Endodermal cell (in vitro differentiated cells): ENCODE data around the gene SYCP2L. TPM values are rescaled to one million over a fixed set of nuclear protein-coding genes. Genes with fewer than 3 reads are reported as not detected.
A peak's percentile ranks its signal among the peaks of the same experiment; 100 is the strongest.

ENCODE experiments used
- DNase-seq: peaks from one replicate; pipeline ENCODE4 v3.0.0-alpha.2; 2017
- H3K27ac ChIP-seq: 2 replicates; pipeline ENCODE4 v1.5.1; 2013; ENCODE audit warnings: mild to moderate bottlenecking, low read depth, low read length, moderate library complexity
- H3K27me3 ChIP-seq: 2 replicates; pipeline ENCODE4 v1.6.1; 2013; ENCODE audit warnings: mild to moderate bottlenecking, low read length, moderate library complexity; ENCODE audit not compliant: insufficient read depth, control insufficient read depth, poor library complexity, severe bottlenecking
- H3K36me3 ChIP-seq: 2 replicates; pipeline ENCODE4 v1.7.0; 2013; ENCODE audit warnings: mild to moderate bottlenecking, low read length, moderate library complexity; ENCODE audit not compliant: control insufficient read depth, insufficient read depth
- H3K4me1 ChIP-seq: one replicate; pipeline ENCODE4 v1.7.0; 2013; ENCODE audit warnings: low read length; ENCODE audit not compliant: control insufficient read depth, insufficient read depth
- H3K4me3 ChIP-seq: 2 replicates; pipeline ENCODE4 v1.5.1; 2013; ENCODE audit warnings: mild to moderate bottlenecking, low read length, moderate library complexity
- H3K9ac ChIP-seq: 2 replicates; pipeline ENCODE4 v1.6.1; 2013; ENCODE audit warnings: mild to moderate bottlenecking, low read length, moderate library complexity; ENCODE audit not compliant: poor library complexity, severe bottlenecking; ENCODE audit errors: extremely low read depth
- H3K9me3 ChIP-seq: 2 replicates; pipeline ENCODE4 v1.6.1; 2013; ENCODE audit warnings: mild to moderate bottlenecking, low read length, moderate library complexity; ENCODE audit not compliant: control insufficient read depth
- H3K27ac Mint-ChIP-seq: 2 replicates; pipeline ENCODE4 v1.8.0; 2020; ENCODE audit warnings: mixed read lengths
- H3K27me3 Mint-ChIP-seq: 2 replicates; pipeline ENCODE4 v1.8.0; 2021; ENCODE audit warnings: mild to moderate bottlenecking, mixed read lengths; ENCODE audit not compliant: insufficient read depth
- H3K36me3 Mint-ChIP-seq: 2 replicates; pipeline ENCODE4 v1.8.0; 2020; ENCODE audit warnings: low read depth, mixed read lengths
- H3K4me1 Mint-ChIP-seq: 2 replicates; pipeline ENCODE4 v1.8.0; 2020; ENCODE audit warnings: mixed read lengths
- H3K4me3 Mint-ChIP-seq: 2 replicates; pipeline ENCODE4 v1.8.0; 2020; ENCODE audit warnings: mild to moderate bottlenecking, moderate library complexity, mixed read lengths
- H3K9me3 Mint-ChIP-seq: 2 replicates; pipeline ENCODE4 v1.8.0; 2020; ENCODE audit warnings: mild to moderate bottlenecking, mixed read lengths
- CTCF ChIP-seq: fragments of 200-600 bp; sonication (generic); conservative IDR thresholded peaks from 2 replicates; pipeline ENCODE4 v1.5.0; 2021; ENCODE audit warnings: antibody characterized with exemption, mild to moderate bottlenecking
- WGBS, 2 experiments: methylation state at CpG; one replicate each; pipeline versions ENCODE4 v1.1.5 to v1.1.7; 2013; ENCODE audit warnings: missing lambda C conversion rate in 2 of 2, mixed read lengths in 1 of 2; ENCODE audit not compliant: insufficient coverage in 1 of 2, insufficient read length in 1 of 2; 5-methylcytosine and 5-hydroxymethylcytosine counted together
- total RNA-seq, 2 donors: library from RNA; stranded (reverse); fragmentation: NEBNext Ultra II Directional in 1 of 2; extraction: Animal tissue kit (Norgen Biotek cat#: 25700) in 1 of 2; gene quantifications; 2 replicates in 1 of 2; 3 replicates in 1 of 2; pipeline ENCODE4 v1.2.1, GENCODE V29; 2021

Gene SYCP2L
- total RNA-seq, 2 donors from 2014 or later, result 4.2 to 12.4 TPM

GRCh38 chr6:10993896-10994295 lies 107.0 kb downstream of the SYCP2L start:
- no peaks in the 10 kb centered on the region for H3K4me1 ChIP-seq
- no peak overlapping the region for H3K9ac ChIP-seq
- Mint-ChIP-seq H3K27ac (no peak overlapping the region), H3K27me3 (no peaks in the 10 kb centered on the region), H3K4me1 (peaks cover 28% of the 10 kb centered on the region), H3K36me3 (peaks cover 16% of the 10 kb centered on the region), H3K4me3 (no peak overlapping the region), H3K9me3 (no peaks in the 10 kb centered on the region)
- H3K27ac ChIP-seq, result no peak overlapping the region
- TF ChIP-seq CTCF, result no peak
- no peak for DNase-seq
- no peaks in the 10 kb centered on the region for H3K27me3 ChIP-seq
- peaks cover 72% of the 10 kb centered on the region for H3K36me3 ChIP-seq
- H3K9me3 ChIP-seq, result peaks cover 12% of the 10 kb centered on the region
- no peak overlapping the region for H3K4me3 ChIP-seq
- 93 to 100% methylated on average over 3 to 8 of the region's 8 CpGs for WGBS, 2 experiments

GRCh38 chr6:10995114-10995707 lies 108.4 kb downstream of the SYCP2L start:
- H3K27ac Mint-ChIP-seq, result no peak overlapping the region
- Histone ChIP-seq H3K27ac (no peak overlapping the region), H3K9me3 (peaks cover 9% of the 10 kb centered on the region), H3K9ac (no peak overlapping the region), H3K36me3 (peaks cover 72% of the 10 kb centered on the region), H3K4me1 (no peaks in the 10 kb centered on the region), H3K27me3 (no peaks in the 10 kb centered on the region), H3K4me3 (no peak overlapping the region)
- H3K9me3 Mint-ChIP-seq, result no peaks in the 10 kb centered on the region
- H3K27me3 Mint-ChIP-seq, result no peaks in the 10 kb centered on the region
- H3K36me3 Mint-ChIP-seq, result peaks cover 17% of the 10 kb centered on the region
- peak; percentile 59 for DNase-seq
- H3K4me1 Mint-ChIP-seq, result peaks cover 35% of the 10 kb centered on the region
- 29 to 75% methylated on average over 1 to 4 of the region's 4 CpGs for WGBS, 2 experiments
- no peak for TF ChIP-seq CTCF
- H3K4me3 Mint-ChIP-seq, result no peak overlapping the region

- Mint-ChIP-seq H3K4me3 (no peak overlapping the region), H3K36me3 (peaks cover 23% of the 10 kb centered on the region), H3K27ac (no peak overlapping the region), H3K27me3 (peaks cover 2% of the 10 kb centered on the region), H3K9me3 (no peaks in the 10 kb centered on the region), H3K4me1 (peaks cover 25% of the 10 kb centered on the region)
- H3K9me3 ChIP-seq, result peaks cover 12% of the 10 kb centered on the region
- WGBS, 2 experiments, result 94% methylated on average over 2 of the region's 2 CpGs; no CpG with 5 or more reads in 1 of the 2 experiments
- peaks cover 88% of the 10 kb centered on the region for H3K36me3 ChIP-seq
- H3K27me3 ChIP-seq, result no peaks in the 10 kb centered on the region
- H3K27ac ChIP-seq, result no peak overlapping the region
- H3K9ac ChIP-seq, result no peak overlapping the region
- DNase-seq, result no peak
- TF ChIP-seq CTCF, result no peak
- no peak overlapping the region for H3K4me3 ChIP-seq
- H3K4me1 ChIP-seq, result peaks cover 2% of the 10 kb centered on the region
Observed at GRCh38 chr6:10999994-11000393, 113.1 kb downstream of the SYCP2L start.
